ENCODE measurements around the gene SLC39A11.

DNA sequence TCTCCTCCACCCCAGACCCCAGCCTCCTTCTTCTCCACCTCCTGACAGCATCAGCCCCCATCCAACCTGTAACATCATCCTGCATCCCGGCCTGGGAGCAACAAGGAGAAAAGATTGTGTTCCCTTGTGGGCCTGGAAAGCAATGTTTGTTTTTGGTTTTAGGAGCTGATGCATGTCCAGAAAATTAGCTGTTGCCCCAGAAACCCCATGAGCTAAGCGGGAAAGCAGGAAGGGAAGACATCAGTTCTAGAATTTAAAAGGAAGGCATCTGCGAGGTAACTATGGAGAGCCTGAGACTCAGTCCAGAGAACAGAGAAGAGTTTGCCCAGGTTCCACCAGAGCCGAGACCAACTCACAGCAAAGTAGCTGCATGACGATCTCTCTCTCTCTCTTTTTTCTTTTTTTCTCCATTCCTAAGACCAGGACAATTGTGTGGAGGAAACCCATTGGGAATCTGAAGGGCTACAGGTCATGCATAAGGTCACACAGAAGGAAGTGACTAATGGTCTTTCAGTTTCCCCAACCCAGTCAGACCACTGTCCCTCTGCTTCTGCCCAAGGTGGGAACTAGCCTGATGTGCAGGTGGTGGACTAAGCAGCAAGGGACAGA lies 124.4 kb downstream of the SLC39A11 start:
- TF ChIP-seq, protein P1, sequence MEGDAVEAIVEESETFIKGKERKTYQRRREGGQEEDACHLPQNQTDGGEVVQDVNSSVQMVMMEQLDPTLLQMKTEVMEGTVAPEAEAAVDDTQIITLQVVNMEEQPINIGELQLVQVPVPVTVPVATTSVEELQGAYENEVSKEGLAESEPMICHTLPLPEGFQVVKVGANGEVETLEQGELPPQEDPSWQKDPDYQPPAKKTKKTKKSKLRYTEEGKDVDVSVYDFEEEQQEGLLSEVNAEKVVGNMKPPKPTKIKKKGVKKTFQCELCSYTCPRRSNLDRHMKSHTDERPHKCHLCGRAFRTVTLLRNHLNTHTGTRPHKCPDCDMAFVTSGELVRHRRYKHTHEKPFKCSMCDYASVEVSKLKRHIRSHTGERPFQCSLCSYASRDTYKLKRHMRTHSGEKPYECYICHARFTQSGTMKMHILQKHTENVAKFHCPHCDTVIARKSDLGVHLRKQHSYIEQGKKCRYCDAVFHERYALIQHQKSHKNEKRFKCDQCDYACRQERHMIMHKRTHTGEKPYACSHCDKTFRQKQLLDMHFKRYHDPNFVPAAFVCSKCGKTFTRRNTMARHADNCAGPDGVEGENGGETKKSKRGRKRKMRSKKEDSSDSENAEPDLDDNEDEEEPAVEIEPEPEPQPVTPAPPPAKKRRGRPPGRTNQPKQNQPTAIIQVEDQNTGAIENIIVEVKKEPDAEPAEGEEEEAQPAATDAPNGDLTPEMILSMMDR (IDR thresholded peaks at IDR 0.05), result no peak
- no peak for TF ChIP-seq POLR2A (IDR thresholded peaks at IDR 0.05)

All from body of pancreas (tissue), 4 donors.